Gastroesophageal sphincter (tissue), 3 donors: ENCODE data around the gene MAP4K4.

Experiments used
- CTCF ChIP-seq, 4 experiments: fragments of 200-600 bp in 2 of 4; fragments of 450-650 bp in 2 of 4; sonication (generic) in 1 of 4; IDR thresholded peaks; one replicate each; pipeline ENCODE4 v1.5.1; 2017 to 2019; ENCODE audit warnings: antibody characterized with exemption in 4 of 4, mild to moderate bottlenecking in 2 of 4, moderate library complexity in 2 of 4
- EP300 ChIP-seq: sonication (generic); formaldehyde crosslinking; IDR thresholded peaks from one replicate; pipeline ENCODE4 v1.6.1; 2017; ENCODE audit warnings: antibody characterized with exemption, mild to moderate bottlenecking
- POLR2A ChIP-seq, 2 donors: fragments of 450-650 bp; IDR thresholded peaks; one replicate each; pipeline ENCODE4 v1.6.1; 2017; ENCODE audit warnings: antibody characterized with exemption in 2 of 2, mild to moderate bottlenecking in 2 of 2, moderate library complexity in 1 of 2
- POLR2AphosphoS5 ChIP-seq: sonication (generic); formaldehyde crosslinking; IDR thresholded peaks from one replicate; pipeline ENCODE4 v1.6.1; 2017; ENCODE audit warnings: antibody characterized with exemption

- TF ChIP-seq CTCF (IDR thresholded peaks at IDR 0.05) (no peak), POLR2AphosphoS5 (no peak), EP300 (no peak), POLR2A (IDR thresholded peaks at IDR 0.05) (no peak)
Observed at GRCh38 chr2:101704816-101705578, 7.5 kb downstream of the MAP4K4 start.
